ENCODE results near the gene CNGA1.

Gene CNGA1

DNA sequence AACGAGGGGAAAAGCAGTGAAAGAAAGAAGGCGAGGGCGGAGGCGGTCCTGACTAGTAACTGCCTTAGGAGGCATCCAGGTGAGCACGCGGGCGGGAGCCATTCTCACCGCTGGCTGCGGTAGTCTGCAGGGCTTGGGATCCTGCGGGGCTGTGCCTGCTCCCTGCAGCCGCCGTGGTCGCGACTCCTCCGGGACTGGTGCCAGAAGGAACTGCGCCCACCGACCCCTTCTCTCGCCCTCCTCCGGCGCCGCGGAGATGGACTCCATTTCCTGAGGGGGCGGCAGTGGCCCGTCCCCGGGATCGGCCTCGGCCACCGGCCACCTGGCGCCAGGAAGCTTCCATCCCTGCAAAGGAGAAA, 102.6 kb downstream of the CNGA1 start:
- Mint-ChIP-seq H3K9me3 (peaks cover 0 to 13% of the 10 kb centered on the region in 2 donors), H3K4me1 (peaks cover 38% of the 10 kb centered on the region), H3K4me3 (peak overlapping the region; percentile 93 to 95), H3K27ac (peak overlapping the region; percentile 79 to 99), H3K27me3 (no peaks in the 10 kb centered on the region)
- ATAC-seq (peak; percentile 22), DNase-seq (peak in 1 of 2 donors; percentile 30)

GRCh38 chr4:47913330-47913729, 103.2 kb downstream of the CNGA1 start:
- peaks cover 44% of the 10 kb centered on the region for H3K4me1 Mint-ChIP-seq
- H3K27me3 Mint-ChIP-seq: no peaks in the 10 kb centered on the region
- peak overlapping the region; percentile 79 to 99 for H3K27ac Mint-ChIP-seq
- no peak for DNase-seq
- peak overlapping the region; percentile 93 to 95 for H3K4me3 Mint-ChIP-seq
- ATAC-seq: no peak
- peaks cover 0 to 8% of the 10 kb centered on the region in 2 donors for H3K9me3 Mint-ChIP-seq

DNA sequence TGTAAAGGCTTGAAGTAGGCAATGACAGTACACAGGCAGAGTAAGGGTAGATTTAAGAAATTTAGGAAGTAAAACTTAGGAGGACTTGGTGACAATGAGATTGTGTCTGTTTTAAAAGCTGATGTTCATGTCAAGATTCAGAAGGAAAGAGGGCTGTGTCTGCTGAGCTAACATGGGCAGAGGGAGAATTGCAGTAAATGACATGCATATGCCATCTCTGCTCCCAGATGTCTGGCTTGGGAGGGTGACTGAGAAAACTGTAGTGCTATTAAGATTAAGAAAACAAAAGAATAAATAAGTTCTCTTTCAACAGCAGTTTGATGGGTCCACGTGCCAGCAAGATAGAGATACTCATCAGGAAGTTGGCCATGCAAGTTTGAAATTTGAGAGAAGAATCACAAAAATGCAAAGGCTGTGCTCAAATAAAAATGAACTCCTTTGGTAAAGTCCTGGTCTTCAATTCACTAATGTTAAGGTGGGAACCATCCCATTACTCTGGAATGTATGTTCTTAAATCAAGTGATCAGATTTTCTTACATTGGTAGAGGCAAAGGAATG, 109.3 kb downstream of the CNGA1 start:
- DNase-seq (no peak), ATAC-seq (no peak)
- Mint-ChIP-seq H3K4me3 (no peak overlapping the region), H3K27me3 (no peaks in the 10 kb centered on the region), H3K9me3 (no peaks in the 10 kb centered on the region), H3K4me1 (peaks cover 26% of the 10 kb centered on the region), H3K27ac (no peak overlapping the region)

DNA sequence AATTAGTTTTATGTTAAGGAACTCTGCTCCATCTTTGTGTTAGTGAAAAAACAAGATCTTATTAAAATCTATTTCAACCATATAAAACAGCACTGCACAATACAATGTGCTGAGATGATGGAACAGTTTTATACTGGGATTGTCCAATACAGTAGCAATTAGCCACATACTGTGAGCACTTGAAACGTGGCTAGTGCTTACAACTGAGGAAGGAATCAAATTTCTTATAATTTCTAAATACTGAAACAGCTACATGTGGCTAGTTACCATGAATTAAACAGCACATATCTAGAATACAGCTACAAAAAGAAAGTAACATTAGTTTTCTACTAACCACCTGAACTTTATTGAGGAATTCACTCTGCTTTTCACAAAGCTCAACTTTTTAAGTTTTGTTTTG, 116.8 kb downstream of the CNGA1 start:
- H3K4me1 Mint-ChIP-seq: no peaks in the 10 kb centered on the region
- no peak overlapping the region for H3K4me3 Mint-ChIP-seq
- H3K9me3 Mint-ChIP-seq: no peaks in the 10 kb centered on the region
- H3K27ac Mint-ChIP-seq: no peak overlapping the region
- no peaks in the 10 kb centered on the region for H3K27me3 Mint-ChIP-seq
- ATAC-seq (no peak), DNase-seq (no peak)

GRCh38 chr4:47891928-47892327, 124.6 kb downstream of the CNGA1 start:
- peak; percentile 98 for ATAC-seq
- no peak for DNase-seq
- Mint-ChIP-seq H3K4me3 (peak overlapping the region in 1 of 2 donors; percentile 4), H3K4me1 (peaks cover 14% of the 10 kb centered on the region), H3K9me3 (no peaks in the 10 kb centered on the region), H3K27ac (no peak overlapping the region), H3K27me3 (no peaks in the 10 kb centered on the region)
